Peyer's patch (tissue), 4 donors: Measurements from ENCODE around the gene AKT1.

Experiments
- POLR2A ChIP-seq, 2 donors: fragments of 450-650 bp; IDR thresholded peaks; one replicate each; pipeline ENCODE4 v1.5.1; 2017; ENCODE audit warnings: antibody characterized with exemption in 2 of 2, mild to moderate bottlenecking in 2 of 2, moderate library complexity in 2 of 2
- TF ChIP-seq, protein P1 (sequence below), 6 experiments: fragments of 450-650 bp in 4 of 6; fragments of 200-600 bp in 2 of 6; sonication (generic) in 1 of 6; IDR thresholded peaks; one replicate each; pipeline ENCODE4 v1.5.1; 2017 to 2019; ENCODE audit warnings: antibody characterized with exemption in 6 of 6, mild to moderate bottlenecking in 3 of 6, moderate library complexity in 1 of 6

DNA sequence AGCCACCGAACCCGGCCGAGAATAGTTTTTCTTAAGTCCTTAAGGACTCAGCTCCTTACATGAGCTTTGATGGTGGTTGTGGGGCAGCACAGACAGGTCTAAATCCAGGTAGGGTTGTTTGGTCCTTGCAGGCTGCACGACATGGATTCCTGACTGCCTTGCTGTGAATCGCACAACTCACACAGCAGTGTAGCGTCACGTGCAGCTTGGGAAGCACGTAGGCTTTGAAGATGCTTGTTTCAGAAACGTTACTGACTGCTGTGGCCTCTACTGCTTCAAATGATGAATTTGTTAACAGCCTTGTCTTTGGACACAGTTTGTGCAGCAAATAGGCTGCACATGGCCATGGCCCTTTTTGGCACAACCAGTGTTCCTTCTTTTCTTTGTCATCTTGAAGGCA is 35.2 kb upstream of the AKT1 start:
- TF ChIP-seq, protein P1, sequence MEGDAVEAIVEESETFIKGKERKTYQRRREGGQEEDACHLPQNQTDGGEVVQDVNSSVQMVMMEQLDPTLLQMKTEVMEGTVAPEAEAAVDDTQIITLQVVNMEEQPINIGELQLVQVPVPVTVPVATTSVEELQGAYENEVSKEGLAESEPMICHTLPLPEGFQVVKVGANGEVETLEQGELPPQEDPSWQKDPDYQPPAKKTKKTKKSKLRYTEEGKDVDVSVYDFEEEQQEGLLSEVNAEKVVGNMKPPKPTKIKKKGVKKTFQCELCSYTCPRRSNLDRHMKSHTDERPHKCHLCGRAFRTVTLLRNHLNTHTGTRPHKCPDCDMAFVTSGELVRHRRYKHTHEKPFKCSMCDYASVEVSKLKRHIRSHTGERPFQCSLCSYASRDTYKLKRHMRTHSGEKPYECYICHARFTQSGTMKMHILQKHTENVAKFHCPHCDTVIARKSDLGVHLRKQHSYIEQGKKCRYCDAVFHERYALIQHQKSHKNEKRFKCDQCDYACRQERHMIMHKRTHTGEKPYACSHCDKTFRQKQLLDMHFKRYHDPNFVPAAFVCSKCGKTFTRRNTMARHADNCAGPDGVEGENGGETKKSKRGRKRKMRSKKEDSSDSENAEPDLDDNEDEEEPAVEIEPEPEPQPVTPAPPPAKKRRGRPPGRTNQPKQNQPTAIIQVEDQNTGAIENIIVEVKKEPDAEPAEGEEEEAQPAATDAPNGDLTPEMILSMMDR (IDR thresholded peaks at IDR 0.05), result no peak
- no peak for TF ChIP-seq POLR2A (IDR thresholded peaks at IDR 0.05)
